GM12878 (cell line): Measurements from ENCODE around the gene KRTAP10-5. TPM values are rescaled to one million over a fixed set of nuclear protein-coding genes. Genes with fewer than 3 reads are reported as not detected.
"Not testable (repeated sequence)": the region's sequence is repeated elsewhere in the genome, so short reads cannot be mapped to it uniquely, and the experiment has no call there.

Source experiments
- ATAC-seq: fragments of 200-7000 bp; cut with Tn5 transposase; 3 replicates; pipeline ENCODE4 v1.9.1; 2020; ENCODE audit warnings: mild to moderate bottlenecking, moderate library complexity
- BruUV-seq: library from RNA; stranded (reverse); fragments of 400-500 nt; replicated peaks from 2 replicates; lab custom pipeline; 2021; lab: Mats Ljungman, UMichigan
- CTCF ChIA-PET: fragments of 300-600 bp; sonication (Branson Sonifier 250); formaldehyde crosslinking; extraction: SDS; loops from one replicate; lab custom pipeline; 2021; ENCODE audit warnings: inconsistent platforms; lab: Yijun Ruan, JAX
- POLR2A ChIA-PET: fragments of 350-600 bp; formaldehyde crosslinking; extraction: SDS; loops from one replicate; lab custom pipeline; 2021; ENCODE audit warnings: inconsistent platforms; lab: Charles Lee
- RAD21 ChIA-PET: fragments of 300-600 bp; sonication (Branson Sonifier 250); formaldehyde crosslinking; loops from one replicate; lab custom pipeline; 2023; ENCODE audit warnings: antibody characterized with exemption; ENCODE audit not compliant: unreplicated experiment; lab: Charles Lee
- SMC1A ChIA-PET: fragments of 300-600 bp; sonication (Branson Sonifier 250); formaldehyde crosslinking; loops from one replicate; lab custom pipeline; 2023; ENCODE audit not compliant: unreplicated experiment, uncharacterized antibody; lab: Charles Lee
- DNase-seq: peaks from one replicate; pipeline ENCODE4 v3.0.0-alpha.2; 2011; ENCODE audit warnings: low read depth, low spot score
- FAIRE-seq: peaks from 3 replicates; lab custom pipeline; 2011; peaks lifted over from hg19 to GRCh38; lab: Jason Lieb, UNC
- H2AFZ ChIP-seq: 2 replicates; pipeline ENCODE4 v1.6.0; 2011; ENCODE audit warnings: low read depth, low read length, control low read depth; ENCODE audit not compliant: control insufficient read depth
- H3K27ac ChIP-seq: 2 replicates; pipeline ENCODE4 v1.5.1; 2011; ENCODE audit warnings: control low read depth; ENCODE audit not compliant: control insufficient read depth, insufficient read depth
- H3K27me3 ChIP-seq, 2 experiments: replicated peaks in 1 of 2; 2 replicates each; pipeline versions ENCODE4 v1.6.0 to v1.6.1; 2011; ENCODE audit warnings: low read length in 1 of 2; ENCODE audit not compliant: control insufficient read depth in 2 of 2, insufficient read depth in 2 of 2
- H3K36me3 ChIP-seq, 2 experiments: 2 replicates each; pipeline ENCODE4 v1.5.1; 2011; ENCODE audit warnings: low read length in 1 of 2; ENCODE audit not compliant: control insufficient read depth in 2 of 2, insufficient read depth in 2 of 2
- H3K4me1 ChIP-seq: 2 replicates; pipeline ENCODE4 v1.6.1; 2011; ENCODE audit warnings: mild to moderate bottlenecking, low read length, moderate library complexity, mixed read lengths; ENCODE audit not compliant: control insufficient read depth, insufficient read depth
- H3K4me2 ChIP-seq: 2 replicates; pipeline ENCODE4 v1.6.0; 2011; ENCODE audit warnings: control low read depth; ENCODE audit not compliant: control insufficient read depth, insufficient read depth
- H3K4me3 ChIP-seq: fragments of 200-600 bp; sonication (generic); 2 replicates; pipeline ENCODE4 v1.5.1; 2016
- H3K79me2 ChIP-seq: 2 replicates; pipeline ENCODE4 v1.6.0; 2011; ENCODE audit warnings: low read length; ENCODE audit not compliant: control insufficient read depth, insufficient read depth
- H3K9ac ChIP-seq: 2 replicates; pipeline ENCODE4 v1.8.0; 2011; ENCODE audit warnings: low read length, control low read depth, mixed read lengths; ENCODE audit not compliant: control insufficient read depth, insufficient read depth
- H3K9me3 ChIP-seq: replicated peaks from 3 replicates; pipeline ENCODE4 v1.5.1; 2011; ENCODE audit warnings: mild to moderate bottlenecking, low read length; ENCODE audit not compliant: control insufficient read depth, insufficient read depth
- H4K20me1 ChIP-seq: 2 replicates; pipeline ENCODE4 v1.6.0; 2011; ENCODE audit not compliant: control insufficient read depth, insufficient read depth
- BHLHE40 ChIP-seq, 2 experiments: fragments of 450-650 bp in 1 of 2; IDR thresholded peaks; 2 replicates each; pipeline ENCODE4 v1.6.1; 2011 to 2017; ENCODE audit warnings: low read depth in 2 of 2, borderline replicate concordance in 1 of 2, improper control_type of control experiment in 1 of 2, low read length in 1 of 2, mild to moderate bottlenecking in 1 of 2
- ESRRA ChIP-seq: IDR thresholded peaks from 2 replicates; pipeline ENCODE4 v1.6.1; 2012; ENCODE audit warnings: mild to moderate bottlenecking, low read length, improper control_type of control experiment
- FOXM1 ChIP-seq: IDR thresholded peaks from 2 replicates; pipeline ENCODE4 v1.6.1; 2012; ENCODE audit warnings: low read depth, mild to moderate bottlenecking, inconsistent platforms, low read length, moderate library complexity
- IKZF2 ChIP-seq, 2 experiments: fragments of 450-650 bp; IDR thresholded peaks; 2 replicates each; pipeline ENCODE4 v1.6.1; 2017; ENCODE audit warnings: mild to moderate bottlenecking in 2 of 2, moderate library complexity in 2 of 2
- MEF2A ChIP-seq: IDR thresholded peaks from 2 replicates; pipeline ENCODE4 v1.6.1; 2011; ENCODE audit warnings: low read depth, mild to moderate bottlenecking, low read length, moderate library complexity; ENCODE audit not compliant: insufficient read depth
- PAX5 ChIP-seq: IDR thresholded peaks from 2 replicates; pipeline ENCODE4 v1.6.1; 2011; ENCODE audit warnings: low read depth, low read length, borderline replicate concordance
- RAD21 ChIP-seq: IDR thresholded peaks from 2 replicates; pipeline ENCODE4 v1.6.1; 2011; ENCODE audit warnings: mild to moderate bottlenecking, low read depth, low read length, moderate library complexity; ENCODE audit not compliant: insufficient read depth
- TCF12 ChIP-seq: IDR thresholded peaks from 2 replicates; pipeline ENCODE4 v1.6.1; 2011; ENCODE audit warnings: low read depth, mild to moderate bottlenecking, low read length
- ZBED1 ChIP-seq: IDR thresholded peaks from 2 replicates; pipeline ENCODE4 v1.6.1; 2016; ENCODE audit warnings: borderline replicate concordance
- ZNF207 ChIP-seq: fragments of 450-650 bp; IDR thresholded peaks from 2 replicates; pipeline ENCODE4 v1.6.1; 2014; ENCODE audit warnings: antibody characterized with exemption, mild to moderate bottlenecking, borderline replicate concordance
- ZNF384 ChIP-seq: IDR thresholded peaks from 2 replicates; pipeline ENCODE4 v1.6.1; 2012; ENCODE audit warnings: low read depth, mild to moderate bottlenecking, low read length, improper control_type of control experiment, borderline replicate concordance
- WGBS: methylation state at CpG from one replicate; pipeline ENCODE4 v1.1.6; 2016; ENCODE audit warnings: low lambda C conversion rate; ENCODE audit not compliant: insufficient replicate concordance, insufficient coverage; ENCODE audit errors: missing lambda C conversion rate; 5-methylcytosine and 5-hydroxymethylcytosine counted together
- in situ Hi-C: fragments of 300-500 bp; cut with MboI; formaldehyde crosslinking; loops from 9 replicates; pipeline ENCODE4 v1.14.3; 2018; ENCODE audit warnings: mixed read lengths
- intact Hi-C: fragments of 100-400 bp; cut with micrococcal nuclease; formaldehyde crosslinking; loops from one replicate; pipeline ENCODE4 v1.14.2; 2022; ENCODE audit not compliant: unreplicated experiment
- polyA plus RNA-seq, 11 experiments: library from polyadenylated mRNA; depleted of rRNA in 4 of 11; unstranded in 6 of 11; stranded (reverse) in 5 of 11; fragments of >200 nt; fragmentation: Nextera tagmentation in 4 of 11; fragmentation: Illumina TruSeq in 1 of 11; extraction: Ambion mirVana in 4 of 11; extraction: Trizol in 1 of 11; gene quantifications; 1 replicate in 1 of 11; 2 replicates in 10 of 11; pipeline versions ENCODE4 v1.2.1 to v1.2.3, GENCODE V29; 2011 to 2016; ENCODE audit warnings: inconsistent platforms in 2 of 11, missing spikeins in 2 of 11, low read depth in 1 of 11
- total RNA-seq, 4 experiments: library from RNA; depleted of rRNA in 3 of 4; stranded (reverse); fragments of >200 nt in 3 of 4; fragmentation: Illumina TruSeq in 1 of 4; extraction: Trizol in 1 of 4; gene quantifications; 2 replicates each; pipeline versions ENCODE4 v1.2.1 to v1.2.3, GENCODE V29; 2013 to 2021

KRTAP10-5 gene
- total and polyA plus RNA-seq, 10 of the 15 experiments (the other 5 are each of a cell fraction or from before 2014, with no cell fraction given): not detected

- H3K9me3 ChIP-seq, POLR2A ChIA-PET, BruUV-seq, CTCF ChIA-PET, H3K79me2 ChIP-seq, H3K4me2 ChIP-seq, in situ Hi-C loops, RAD21 ChIA-PET, DNase-seq, H2AFZ ChIP-seq, SMC1A ChIA-PET, intact Hi-C loops, H3K4me1 ChIP-seq, ATAC-seq, FAIRE-seq, H3K27ac ChIP-seq, H3K27me3 ChIP-seq, H3K4me3 ChIP-seq, H3K36me3 ChIP-seq, H4K20me1 ChIP-seq, H3K9ac ChIP-seq: not testable (repeated sequence)
- WGBS: 24% methylated on average over 20 of the region's 25 CpGs
Observed at GRCh38 chr21:44573630-44574456, 6.6 kb downstream of the KRTAP10-5 start, which contains the start of gene KRTAP10-4. TSS of gene KRTAP10-4 (plus strand) at chr21:44573729. CDS start at chr21:44573759, 30 bp downstream.

DNA sequence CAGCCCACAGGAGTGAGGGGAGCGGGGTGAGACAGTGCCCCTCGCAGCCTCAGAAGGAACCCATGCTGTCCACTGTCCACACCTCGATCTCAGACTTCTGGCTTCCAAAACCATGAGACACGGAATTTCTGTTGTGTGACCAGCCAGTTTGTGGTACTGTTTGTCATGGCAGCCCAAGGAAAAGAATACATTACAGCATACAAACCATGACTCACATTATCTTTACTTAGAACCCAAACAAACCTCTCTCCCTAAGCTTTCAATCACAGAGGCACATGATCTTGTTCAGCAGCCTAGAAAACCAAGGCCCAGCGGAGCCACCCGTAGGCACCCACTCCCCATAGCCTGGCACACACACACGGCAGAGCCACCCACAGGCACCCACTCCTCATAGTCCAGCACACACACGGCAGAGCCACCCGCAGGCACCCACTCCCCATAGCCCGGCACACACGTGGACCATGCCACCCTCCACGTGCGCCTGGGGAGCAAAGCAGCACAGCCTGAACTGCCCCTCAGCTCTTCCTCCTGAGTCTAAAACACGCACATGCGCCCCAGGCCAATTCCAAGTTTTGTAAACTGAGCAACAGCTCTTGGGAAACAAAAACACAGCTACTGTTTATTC, 7.3 kb downstream of the KRTAP10-5 start:
- H3K4me1 ChIP-seq: no peaks in the 10 kb centered on the region
- intact Hi-C loops: no loop called here
- no peak overlapping the region for H3K4me2 ChIP-seq
- peaks cover 1% of the 10 kb centered on the region; the same call in 2 of the 3 replicates for H3K9me3 ChIP-seq
- H3K9ac ChIP-seq: no peak overlapping the region
- no peaks in the 10 kb centered on the region for H4K20me1 ChIP-seq
- FAIRE-seq (no peak), DNase-seq (no peak), ATAC-seq (no peak)
- H3K4me3 ChIP-seq: no peak overlapping the region
- in situ Hi-C loops: no loop called here
- RAD21 ChIA-PET: no interaction called here
- H2AFZ ChIP-seq: no peak overlapping the region
- CTCF ChIA-PET: no interaction called here
- SMC1A ChIA-PET: no interaction called here
- no peaks in the 10 kb centered on the region for H3K27me3 ChIP-seq
- H3K27ac ChIP-seq: no peak overlapping the region
- no peaks in the 10 kb centered on the region for H3K79me2 ChIP-seq
- TF ChIP-seq ZNF384 (no peak), IKZF2 (IDR thresholded peaks at IDR 0.05) (no peak), BHLHE40 (IDR thresholded peaks at IDR 0.05; ENCODE audit: borderline replicate concordance in 1 of 2, low read depth in 2 of 2, low read length in 1 of 2) (no peak), TCF12 (no peak), PAX5 (no peak), ZNF207 (no peak), ZBED1 (no peak), MEF2A (no peak), FOXM1 (no peak), ESRRA (no peak), RAD21 (no peak)
- WGBS: 37% methylated on average over 15 of the region's 15 CpGs
- no peaks in the 10 kb centered on the region for H3K36me3 ChIP-seq
- POLR2A ChIA-PET: no interaction called here
- BruUV-seq: no TSS peak
